SHP77 (cell line): ENCODE results near the gene KRTAP10-4.
"Not testable (repeated sequence)": the region's sequence is repeated elsewhere in the genome, so short reads cannot be mapped to it uniquely, and the experiment has no call there.

ENCODE experiments used
- DNase-seq, 2 experiments: peaks; one replicate each; lab custom pipeline; 2025; lab: John Stamatoyannopoulos, UW

Gene KRTAP10-4

DNA sequence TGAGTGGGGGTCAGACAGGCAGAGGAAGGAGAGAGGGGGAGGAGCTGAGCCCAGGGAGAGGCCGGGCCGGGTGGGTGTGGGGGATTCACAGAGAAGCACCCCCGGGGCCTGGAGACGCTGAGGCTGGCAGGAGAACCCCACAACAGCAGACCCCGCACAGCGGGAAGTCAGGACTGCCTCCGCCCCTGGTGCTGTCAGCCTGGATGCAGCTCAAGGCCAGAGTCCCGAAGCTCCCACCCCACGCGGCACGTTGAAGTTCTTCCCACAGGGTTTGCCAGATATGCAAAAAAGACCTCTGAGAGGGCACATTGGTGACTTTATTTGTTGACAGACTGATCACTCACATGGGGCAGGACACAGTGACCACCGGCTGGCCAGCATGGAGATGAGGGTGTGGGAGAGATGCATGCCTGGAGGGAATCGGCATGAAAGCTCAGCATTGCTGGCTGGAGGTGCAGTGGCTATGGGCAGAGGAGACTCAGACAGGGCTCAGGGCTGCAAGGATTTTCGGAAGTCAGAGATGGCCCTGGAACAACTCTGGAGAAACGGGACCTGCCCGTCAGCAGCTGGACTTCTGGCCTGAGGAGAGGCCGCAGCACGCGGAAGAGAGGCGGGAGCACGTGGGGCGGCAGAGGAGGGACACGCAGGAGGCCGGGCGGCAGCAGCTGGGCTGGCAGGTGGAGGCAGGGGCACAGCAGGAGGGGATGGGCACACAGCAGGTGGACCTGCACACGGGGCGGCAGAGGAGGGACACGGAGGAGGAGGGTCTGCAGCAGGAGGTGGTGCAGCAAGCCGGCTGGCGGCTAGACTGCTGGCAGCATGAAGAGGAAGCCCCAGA lies 15.8 kb upstream of the KRTAP10-4 start:
- no peak for DNase-seq

DNA sequence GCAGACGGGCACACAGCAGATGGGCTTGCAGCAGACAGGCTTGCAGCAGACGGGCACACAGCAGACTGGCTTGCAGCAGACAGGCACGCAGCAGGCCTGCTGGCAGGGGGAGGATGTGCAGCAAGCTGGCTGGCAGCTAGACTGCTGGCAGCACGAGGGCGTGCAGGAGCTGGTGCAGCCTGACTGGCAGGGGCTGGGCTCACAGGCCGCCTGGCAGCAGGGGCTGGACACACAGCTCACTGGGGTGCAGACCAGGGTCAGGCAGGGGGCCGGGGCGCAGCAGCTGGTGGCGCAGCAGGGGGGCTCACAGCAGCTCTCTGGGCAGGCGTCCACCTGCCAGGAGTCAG lies 15.2 kb upstream of the KRTAP10-4 start:
- DNase-seq, result not testable (repeated sequence)

DNA sequence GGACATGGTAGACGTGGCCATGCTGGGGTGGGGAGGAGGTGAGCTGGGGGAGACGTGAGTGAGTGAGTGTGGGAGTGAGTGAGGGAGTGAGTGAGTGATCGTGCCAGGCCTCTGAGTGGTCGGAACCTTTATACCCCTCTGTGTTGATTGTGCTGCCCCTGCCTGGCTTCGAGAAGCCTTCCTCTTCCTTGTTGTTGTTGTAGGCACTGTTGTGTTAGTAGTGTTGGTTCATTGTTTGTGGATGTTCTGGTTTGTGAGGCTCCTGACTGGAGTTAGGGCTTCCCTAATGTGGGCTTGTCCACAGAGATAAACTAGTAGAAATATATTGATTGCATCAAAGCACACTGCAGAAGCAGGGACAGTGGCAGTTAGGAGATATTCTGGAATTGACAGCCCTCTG lies 14.8 kb upstream of the KRTAP10-4 start, which contains the start of gene KRTAP10-3:
TSS of gene KRTAP10-3 (minus strand) at position 101 of the 400 bp plus-strand sequence. CDS start at position 21, 80 bp downstream.
- DNase-seq, result no peak

DNA sequence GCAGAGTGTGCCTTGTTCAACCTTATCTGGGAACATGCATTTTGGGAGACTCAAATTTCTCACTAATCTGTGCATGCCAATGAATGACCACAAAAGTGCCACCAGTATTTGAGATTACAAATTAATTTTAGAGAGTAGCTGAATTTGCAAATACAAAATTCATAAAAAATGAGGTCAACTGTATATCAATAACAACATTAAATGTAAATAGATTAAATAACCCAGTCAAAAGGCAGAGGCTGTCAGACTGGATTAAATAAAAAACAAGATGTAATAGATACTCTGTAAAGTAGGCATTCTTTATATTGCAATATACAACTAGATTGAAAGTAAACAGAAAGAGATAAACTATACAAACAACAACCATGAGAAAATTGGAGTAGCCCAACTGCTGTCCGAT lies 9.4 kb upstream of the KRTAP10-4 start:
- DNase-seq, result no peak

DNA sequence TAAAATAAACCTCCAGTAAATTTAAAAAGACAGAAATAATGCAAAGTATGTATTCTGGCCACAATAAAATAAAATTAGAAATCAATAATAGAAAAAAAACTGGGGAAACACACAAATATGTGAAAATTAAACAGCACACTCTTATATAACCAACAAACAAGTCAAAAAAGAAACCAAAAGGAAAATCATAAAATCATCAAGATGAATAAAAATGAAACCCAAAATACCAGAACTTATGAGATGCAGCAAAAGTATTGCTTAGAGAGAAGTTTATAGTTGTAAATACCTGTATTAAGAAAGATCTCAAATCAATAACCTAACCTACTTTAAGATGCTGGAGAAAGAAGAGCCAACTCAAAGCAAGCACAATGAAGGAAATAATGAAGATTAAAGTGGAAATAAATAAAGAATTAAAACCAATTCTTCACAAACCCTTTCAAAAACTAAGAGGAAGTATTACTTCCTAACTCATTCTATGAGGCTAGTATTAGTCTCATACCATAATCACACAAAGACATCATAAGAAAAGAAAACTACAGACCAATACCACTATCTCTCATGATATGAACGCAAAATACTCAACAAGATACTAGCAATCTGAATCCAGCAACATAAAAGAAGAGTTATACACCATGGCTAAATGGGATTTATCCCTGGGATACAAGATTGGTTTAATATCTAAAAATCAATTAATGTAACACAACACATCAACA lies 8.5 kb upstream of the KRTAP10-4 start:
- DNase-seq, result no peak

DNA sequence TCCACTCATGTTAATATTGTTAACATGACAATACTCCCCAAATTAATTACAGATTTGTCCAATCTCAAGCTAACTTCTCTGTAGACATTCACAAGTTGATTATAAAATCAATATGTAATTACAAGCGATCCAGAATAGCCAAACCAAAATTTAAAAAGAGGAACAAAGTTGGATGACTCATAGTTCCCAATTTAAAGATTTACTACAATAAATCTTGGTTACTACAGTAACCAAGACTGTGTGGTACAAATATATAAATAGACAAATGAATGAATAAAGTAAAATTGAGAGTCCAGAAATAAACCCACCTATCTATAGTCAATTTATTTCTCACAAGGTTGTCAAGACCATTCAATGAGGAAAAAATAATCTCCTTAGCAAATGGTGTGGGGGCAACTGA lies 7.1 kb upstream of the KRTAP10-4 start:
- no peak for DNase-seq

DNA sequence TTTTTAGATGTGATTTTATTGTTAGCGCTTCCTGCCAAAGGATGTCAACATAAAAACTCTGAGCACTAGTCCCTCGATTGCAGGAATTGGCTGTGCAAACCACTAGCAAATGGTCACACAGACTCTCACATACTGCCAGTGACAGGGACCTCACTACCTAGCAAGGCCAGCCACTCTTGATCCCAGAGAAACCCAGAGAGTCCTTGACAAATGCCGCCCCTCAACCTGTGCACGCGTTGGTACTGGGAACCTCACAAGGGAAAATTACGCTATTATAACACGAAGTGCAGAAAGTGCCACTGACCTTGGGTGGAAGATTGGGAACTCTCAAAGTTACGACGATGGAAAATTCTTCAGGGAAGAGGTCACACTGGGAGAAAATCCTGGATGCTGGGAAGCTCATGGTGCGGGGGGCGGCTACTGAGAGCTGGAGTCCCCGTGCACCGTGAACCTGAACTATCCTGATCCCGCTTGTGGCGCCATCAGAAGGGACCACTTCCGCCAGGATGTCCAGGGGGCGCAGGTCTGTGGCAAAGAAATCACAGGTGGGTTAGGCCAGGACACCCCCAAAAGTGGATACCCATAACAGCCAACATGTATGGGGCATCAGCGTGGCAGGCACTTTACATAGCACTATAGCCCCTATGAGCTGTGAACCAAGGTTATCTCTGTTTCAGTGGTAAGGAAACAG lies 5.9 kb upstream of the KRTAP10-4 start:
- DNase-seq, result no peak

DNA sequence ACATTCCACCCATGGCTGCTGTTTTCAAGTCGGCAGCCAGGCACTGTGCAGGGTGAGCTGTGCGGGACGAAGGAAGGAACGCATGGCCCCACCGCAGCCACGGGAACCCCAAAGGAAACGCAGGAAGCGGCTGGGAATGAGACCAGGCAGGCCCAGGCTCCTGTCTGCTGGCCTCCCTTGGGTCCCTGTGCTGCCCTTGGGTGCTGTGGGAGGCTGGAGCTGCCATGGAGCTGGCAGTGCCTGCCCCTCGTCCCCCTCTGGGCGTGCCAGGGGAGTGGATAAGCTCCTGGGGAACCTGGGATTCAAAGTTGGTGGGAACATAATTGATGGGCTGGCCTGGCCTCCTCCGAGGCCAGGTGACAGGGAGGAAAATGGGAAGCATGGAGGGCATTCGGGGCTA lies 5.3 kb upstream of the KRTAP10-4 start:
- no peak for DNase-seq

DNA sequence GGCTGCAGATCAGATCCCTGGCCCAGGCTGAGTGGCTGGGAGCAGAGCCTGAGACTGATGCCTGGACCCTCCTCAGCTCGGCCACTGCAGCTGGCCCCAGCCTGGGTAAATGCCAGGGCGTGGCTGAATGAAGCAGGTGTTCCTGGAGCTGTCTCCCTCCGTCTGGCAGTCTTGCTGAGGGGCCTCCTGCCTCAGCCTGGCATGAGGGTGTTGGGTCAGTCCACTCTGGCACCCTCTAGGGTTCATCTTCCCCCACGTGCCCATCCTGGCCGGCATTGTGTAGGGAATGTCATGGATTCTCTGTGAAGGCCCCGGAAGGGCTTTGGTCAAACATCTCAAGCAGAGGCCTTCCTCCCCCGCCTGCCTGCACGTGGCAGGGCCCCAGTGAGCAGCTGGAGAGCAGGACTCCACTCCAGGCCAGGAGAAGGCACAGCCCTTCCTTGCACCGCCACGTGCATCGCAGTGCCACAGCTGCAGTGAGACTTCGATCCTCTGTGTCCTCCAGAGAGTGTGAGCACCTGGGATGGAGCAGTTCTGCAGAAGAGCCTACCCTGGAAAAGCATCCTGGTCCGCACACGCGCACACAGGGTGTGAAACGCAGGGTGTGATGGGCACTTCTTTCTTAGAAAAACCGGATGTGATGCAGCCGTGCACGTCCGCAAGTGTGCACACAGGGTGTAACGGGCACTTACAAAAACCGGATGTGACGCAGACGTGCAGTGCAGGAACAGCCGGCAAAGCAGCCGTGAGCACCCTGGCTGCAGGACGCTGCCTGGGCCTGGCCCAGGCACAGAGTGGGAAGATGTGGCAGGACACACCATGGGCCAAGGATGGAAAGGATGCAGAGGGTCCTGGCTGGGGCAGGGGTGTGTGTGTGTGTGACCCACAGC lies 4.6 kb upstream of the KRTAP10-4 start:
- peak; percentile 98 to 99 for DNase-seq

DNA sequence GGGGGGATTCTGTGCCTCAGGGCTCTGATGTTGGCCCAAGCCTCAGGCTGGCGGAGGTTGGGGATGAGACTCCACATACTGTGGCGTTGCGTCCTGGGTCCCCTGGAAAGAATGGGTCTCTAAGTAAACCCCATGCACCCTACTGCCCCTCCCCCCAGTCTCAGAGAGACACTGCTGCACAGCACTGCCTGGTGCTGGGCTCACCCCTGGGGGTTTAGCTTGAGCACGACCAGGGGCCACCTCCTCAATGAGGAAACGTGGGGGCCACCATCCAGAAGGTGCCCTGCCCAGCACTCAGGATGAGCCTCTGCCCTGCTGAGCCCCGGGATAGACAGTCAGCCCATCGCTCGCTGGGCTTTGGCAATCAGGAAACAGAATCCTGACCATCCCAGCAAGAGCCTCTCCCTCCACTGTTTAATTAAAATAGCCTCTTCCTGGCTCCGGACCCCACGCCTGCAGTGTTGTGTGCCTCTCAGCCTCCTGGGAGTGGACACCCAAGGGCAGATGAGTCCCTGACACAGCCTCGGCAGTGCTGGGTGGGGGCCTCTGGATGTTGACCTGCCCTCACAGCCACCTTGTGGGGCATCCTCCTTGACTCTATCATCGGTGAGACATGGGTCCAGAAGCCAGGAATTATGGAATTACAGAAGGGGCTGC lies 3.5 kb upstream of the KRTAP10-4 start:
- no peak for DNase-seq

DNA sequence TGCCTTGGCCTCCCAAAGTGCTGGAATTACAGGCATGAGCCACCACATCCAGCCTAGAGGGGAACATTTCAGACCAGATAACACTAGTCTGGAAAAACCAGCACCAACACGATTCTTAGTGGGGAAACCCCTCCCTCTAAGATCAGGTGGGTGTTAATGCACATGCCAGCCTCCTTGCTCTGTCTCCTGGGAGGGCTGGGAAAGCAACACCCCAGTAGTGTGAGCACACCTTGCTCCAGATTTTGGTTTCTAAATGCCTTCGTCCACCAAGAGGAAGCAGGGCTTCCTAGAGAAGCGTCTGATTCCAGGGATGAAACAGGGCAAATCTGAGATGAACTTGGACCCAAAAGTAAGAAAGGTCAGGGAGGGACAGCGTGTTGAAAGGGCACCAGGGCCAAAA lies 2.2 kb upstream of the KRTAP10-4 start:
- no peak for DNase-seq

DNA sequence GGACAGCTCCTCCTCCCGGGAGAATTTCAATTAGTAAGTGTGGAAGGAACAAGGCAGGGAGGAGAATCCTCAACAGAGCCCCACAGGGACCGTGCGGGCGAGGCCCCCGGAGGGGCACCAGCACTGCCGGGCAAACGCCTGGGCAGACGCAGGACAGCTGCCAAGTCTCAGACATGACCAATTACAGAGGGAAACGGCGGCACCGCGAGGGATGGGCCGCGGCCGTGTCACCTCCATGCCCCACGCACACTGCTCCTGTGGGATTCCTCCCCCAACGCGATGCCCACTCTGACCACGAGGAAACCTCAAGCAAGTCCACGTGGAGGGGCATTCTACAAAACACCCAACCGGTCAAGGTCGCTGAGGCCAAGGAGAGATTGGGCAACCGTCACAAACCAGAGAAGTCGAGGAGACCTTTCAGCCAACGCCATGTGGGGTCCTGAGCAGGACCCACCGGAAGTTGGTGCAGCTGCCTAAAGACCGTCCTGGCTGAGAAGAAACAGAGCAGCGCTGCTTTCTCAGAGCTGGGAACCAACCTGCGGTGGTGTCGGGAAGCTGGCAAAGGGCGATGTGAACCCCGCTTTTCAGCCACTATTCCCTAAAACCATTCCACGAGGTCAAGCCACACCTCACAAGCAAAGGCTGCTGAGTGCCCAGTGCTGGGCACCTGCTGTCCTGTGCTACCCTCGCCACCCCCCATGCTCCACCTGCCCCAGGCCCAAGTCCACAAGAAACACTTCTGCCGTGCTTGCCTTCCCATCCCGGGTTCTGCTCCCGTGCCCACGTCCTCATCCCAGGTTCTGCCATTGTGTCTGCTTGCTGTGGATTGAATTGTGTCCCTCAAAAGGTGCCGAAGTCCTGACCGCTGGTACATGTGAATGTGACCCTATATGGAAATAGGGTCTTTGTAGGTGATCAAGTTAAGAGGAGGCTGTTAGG lies 1.4 kb upstream of the KRTAP10-4 start:
- DNase-seq, result no peak

DNA sequence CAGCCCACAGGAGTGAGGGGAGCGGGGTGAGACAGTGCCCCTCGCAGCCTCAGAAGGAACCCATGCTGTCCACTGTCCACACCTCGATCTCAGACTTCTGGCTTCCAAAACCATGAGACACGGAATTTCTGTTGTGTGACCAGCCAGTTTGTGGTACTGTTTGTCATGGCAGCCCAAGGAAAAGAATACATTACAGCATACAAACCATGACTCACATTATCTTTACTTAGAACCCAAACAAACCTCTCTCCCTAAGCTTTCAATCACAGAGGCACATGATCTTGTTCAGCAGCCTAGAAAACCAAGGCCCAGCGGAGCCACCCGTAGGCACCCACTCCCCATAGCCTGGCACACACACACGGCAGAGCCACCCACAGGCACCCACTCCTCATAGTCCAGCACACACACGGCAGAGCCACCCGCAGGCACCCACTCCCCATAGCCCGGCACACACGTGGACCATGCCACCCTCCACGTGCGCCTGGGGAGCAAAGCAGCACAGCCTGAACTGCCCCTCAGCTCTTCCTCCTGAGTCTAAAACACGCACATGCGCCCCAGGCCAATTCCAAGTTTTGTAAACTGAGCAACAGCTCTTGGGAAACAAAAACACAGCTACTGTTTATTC lies 458 bp upstream of the KRTAP10-4 start:
- no peak for DNase-seq

DNA sequence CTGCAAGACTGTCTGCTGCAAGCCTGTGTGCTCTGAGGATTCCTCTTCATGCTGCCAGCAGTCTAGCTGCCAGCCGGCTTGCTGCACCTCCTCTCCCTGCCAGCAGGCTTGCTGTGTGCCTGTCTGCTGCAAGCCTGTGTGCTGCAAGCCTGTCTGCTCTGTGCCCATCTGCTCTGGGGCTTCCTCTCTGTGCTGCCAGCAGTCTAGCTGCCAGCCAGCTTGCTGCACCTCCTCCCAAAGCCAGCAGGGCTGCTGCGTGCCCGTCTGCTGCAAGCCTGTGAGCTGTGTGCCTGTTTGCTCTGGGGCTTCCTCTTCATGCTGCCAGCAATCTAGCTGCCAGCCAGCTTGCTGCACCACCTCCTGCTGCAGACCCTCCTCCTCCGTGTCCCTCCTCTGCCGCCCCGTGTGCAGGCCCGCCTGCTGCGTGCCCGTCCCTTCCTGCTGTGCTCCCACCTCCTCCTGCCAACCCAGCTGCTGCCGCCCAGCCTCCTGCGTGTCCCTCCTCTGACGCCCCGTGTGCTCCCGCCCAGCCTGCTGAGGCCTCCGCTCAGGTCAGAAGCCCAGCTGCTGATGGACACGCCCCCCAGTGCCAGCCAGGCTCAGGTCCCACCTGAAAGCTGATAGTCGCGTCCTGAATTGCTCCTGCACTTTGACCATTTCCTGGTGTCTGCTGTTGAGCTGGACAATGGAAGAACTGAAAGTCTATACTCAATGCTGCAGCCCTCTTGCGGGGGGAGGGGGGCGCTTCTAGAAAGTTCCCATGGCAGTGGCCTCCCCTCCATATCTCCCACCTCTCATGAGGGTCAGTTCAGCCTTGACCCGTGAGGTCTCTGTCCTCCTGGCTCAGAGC lies 1.2 kb downstream of the KRTAP10-4 start:
- peak; percentile 53 to 72 for DNase-seq

DNA sequence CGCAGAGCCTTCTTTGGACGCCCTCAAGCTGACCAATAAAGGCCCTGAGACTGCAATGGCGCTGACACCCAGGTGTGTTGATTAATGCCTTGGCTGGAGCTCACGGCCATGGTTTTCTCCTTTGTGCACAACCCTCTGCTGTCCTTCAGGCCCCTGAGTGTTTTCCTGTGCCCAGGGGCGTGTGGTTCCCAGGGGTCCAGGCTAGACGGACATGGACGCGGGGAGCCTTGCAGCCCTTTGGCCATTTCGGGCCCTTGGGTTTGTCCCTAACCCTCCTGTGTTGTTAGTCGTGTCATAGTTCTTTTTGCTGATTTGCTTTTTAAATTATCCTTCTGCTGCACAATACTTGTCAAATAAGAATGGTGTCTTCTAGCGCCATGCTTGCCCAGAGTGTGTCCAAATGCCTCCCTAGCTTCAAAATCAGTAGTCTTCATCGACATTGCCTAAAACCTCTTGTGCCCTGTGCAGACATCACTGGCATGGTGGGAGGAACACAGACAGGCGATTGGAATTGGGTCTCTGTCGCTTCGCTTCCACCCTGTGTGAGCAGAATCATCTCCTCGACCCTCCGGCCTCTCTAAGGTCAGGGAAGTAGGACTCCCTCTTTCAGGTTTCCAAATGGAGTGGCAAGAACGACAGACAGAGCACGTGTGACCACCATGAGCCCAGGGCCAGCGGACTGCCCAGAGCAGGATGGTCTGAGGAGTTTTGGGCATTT lies 1.9 kb downstream of the KRTAP10-4 start:
- no peak for DNase-seq

DNA sequence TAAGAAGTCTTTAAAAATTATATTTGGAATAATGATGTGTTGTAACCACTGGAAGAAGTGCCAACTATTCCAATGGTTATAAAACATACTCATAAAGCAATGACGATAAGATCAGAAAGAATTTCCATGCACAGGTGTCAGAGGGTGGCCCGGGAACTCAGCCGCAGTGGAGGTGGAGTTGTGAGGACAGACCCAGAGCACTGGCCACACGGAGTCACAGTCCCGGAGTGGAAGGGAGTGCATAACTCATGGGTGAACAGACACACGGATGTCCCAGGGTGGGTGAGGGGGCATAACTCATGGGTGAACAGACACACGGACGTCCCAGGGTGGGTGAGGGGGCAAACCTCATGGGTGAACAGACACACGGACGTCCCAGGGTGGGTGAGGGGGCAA lies 2.5 kb downstream of the KRTAP10-4 start:
- DNase-seq, result no peak

DNA sequence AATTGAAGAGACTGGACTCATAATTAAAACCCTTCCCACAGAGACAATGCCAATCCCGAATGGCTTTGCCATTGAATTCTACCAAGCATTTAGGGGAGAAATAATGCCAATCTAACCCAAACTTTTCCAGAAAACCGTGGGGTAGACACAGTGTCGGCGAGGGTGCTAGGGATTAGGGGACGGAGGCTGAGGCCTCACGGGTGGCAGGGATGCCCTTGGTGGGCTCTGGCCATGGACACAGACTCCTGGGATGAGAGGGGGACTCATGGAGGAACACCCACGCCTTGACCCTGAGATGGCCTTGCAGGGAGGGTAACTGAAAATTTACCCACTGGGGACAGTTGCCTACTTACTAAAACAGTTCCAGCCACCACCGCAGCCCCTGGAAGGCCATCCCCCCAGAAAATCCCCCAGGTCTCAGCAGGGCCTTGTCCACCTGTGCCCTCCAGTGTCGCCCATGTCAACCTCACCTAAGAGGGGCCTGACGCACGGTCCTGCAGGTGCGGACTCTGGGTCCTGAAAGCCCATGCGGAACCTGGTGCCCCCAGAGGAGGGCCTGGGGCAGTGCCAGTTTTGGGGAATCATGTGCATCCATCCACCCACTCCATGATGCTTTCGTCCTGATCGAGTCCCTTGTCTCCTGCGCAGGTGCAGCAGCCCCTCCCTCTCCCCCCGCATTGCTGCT lies 5.0 kb downstream of the KRTAP10-4 start:
- DNase-seq, result no peak
